Endothelial cell of umbilical vein (primary cell): Measurements from ENCODE around the gene CCDC40.

Experiments
- CTCF ChIP-seq, 2 donors: IDR thresholded peaks; 1 replicate in 1 of 2; 2 replicates in 1 of 2; pipeline ENCODE4 v1.5.1; 2011; ENCODE audit warnings: low read length in 2 of 2, mild to moderate bottlenecking in 2 of 2, moderate library complexity in 2 of 2, control low read depth in 1 of 2, inconsistent platforms in 1 of 2, low read depth in 1 of 2; ENCODE audit not compliant: insufficient read depth in 1 of 2; ENCODE audit errors: extremely low read depth in 1 of 2
- EZH2 ChIP-seq: IDR thresholded peaks from 2 replicates; pipeline ENCODE4 v1.6.1; 2012; ENCODE audit warnings: borderline replicate concordance, low read depth, mild to moderate bottlenecking, moderate library complexity, low read length, inconsistent platforms; ENCODE audit not compliant: severe bottlenecking
- FOS ChIP-seq: IDR thresholded peaks from 2 replicates; pipeline ENCODE4 v1.6.1; 2011; ENCODE audit warnings: mild to moderate bottlenecking, low read length, moderate library complexity, borderline replicate concordance; ENCODE audit not compliant: insufficient read depth
- JUN ChIP-seq: IDR thresholded peaks from 2 replicates; pipeline ENCODE4 v1.6.1; 2011; ENCODE audit warnings: borderline replicate concordance, low read depth; ENCODE audit not compliant: insufficient read length, insufficient read depth
- MYC ChIP-seq: IDR thresholded peaks from one replicate; pipeline ENCODE4 v1.6.1; 2011; ENCODE audit warnings: mild to moderate bottlenecking, low read depth, low read length
- POLR2A ChIP-seq: IDR thresholded peaks from 2 replicates; pipeline ENCODE4 v1.6.1; 2012; ENCODE audit warnings: low read depth, mild to moderate bottlenecking, control low read depth, low read length
- POLR2AphosphoS5 ChIP-seq: IDR thresholded peaks from 2 replicates; pipeline ENCODE4 v1.6.1; 2012; ENCODE audit warnings: low read depth, mild to moderate bottlenecking, control low read depth, low read length, moderate library complexity; ENCODE audit not compliant: insufficient read depth

GRCh38 chr17:80026359-80027042 lies 9.9 kb upstream of the CCDC40 start:
- TF ChIP-seq JUN (no peak), CTCF (IDR thresholded peaks at IDR 0.05; ENCODE audit: extremely low read depth in 1 of 2, insufficient read depth in 1 of 2, low read depth in 1 of 2, low read length in 2 of 2) (no peak), POLR2AphosphoS5 (no peak), EZH2 (no peak), POLR2A (no peak), MYC (no peak), FOS (no peak)
